OCI-LY7 (cell line): ENCODE measurements around the gene SIRPA. TPM values are rescaled to one million over a fixed set of nuclear protein-coding genes. Genes with fewer than 3 reads are reported as not detected.

Experiments
- BruUV-seq: library from RNA; stranded (reverse); fragments of 400-500 nt; replicated peaks from 2 replicates; lab custom pipeline; 2021; lab: Mats Ljungman, UMichigan
- CTCF ChIA-PET: fragments of 300-600 bp; sonication (Branson Sonifier 250); formaldehyde crosslinking; loops from one replicate; lab custom pipeline; 2022; ENCODE audit warnings: antibody characterized with exemption; ENCODE audit not compliant: unreplicated experiment; lab: Charles Lee
- POLR2A ChIA-PET: fragments of 300-600 bp; sonication (Branson Sonifier 250); formaldehyde crosslinking; loops from one replicate; lab custom pipeline; 2022; ENCODE audit warnings: antibody characterized with exemption; lab: Charles Lee
- DNase-seq: peaks from one replicate; pipeline ENCODE4 v3.0.0-alpha.2; 2015; ENCODE audit warnings: low spot score
- H2AFZ ChIP-seq: fragments of 200-600 bp; sonication (generic), shearing (Covaris generic); 2 replicates; pipeline ENCODE4 v1.6.1; 2014; ENCODE audit warnings: mild to moderate bottlenecking, antibody characterized with exemption, low read length, moderate library complexity
- H3K27ac ChIP-seq: fragments of 200-600 bp; sonication (generic); 2 replicates; pipeline ENCODE4 v1.5.1; 2014; ENCODE audit warnings: mixed run types, low read depth, mild to moderate bottlenecking, moderate library complexity, low read length, inconsistent platforms; ENCODE audit not compliant: poor library complexity, severe bottlenecking
- H3K36me3 ChIP-seq: fragments of 200-600 bp; sonication (generic); 2 replicates; pipeline ENCODE4 v1.6.1; 2014; ENCODE audit warnings: mild to moderate bottlenecking, antibody characterized with exemption, low read length, moderate library complexity, mixed read lengths; ENCODE audit not compliant: insufficient read depth
- H3K4me1 ChIP-seq: fragments of 200-600 bp; sonication (generic); 2 replicates; pipeline ENCODE4 v1.5.1; 2014; ENCODE audit warnings: mild to moderate bottlenecking, low read length; ENCODE audit not compliant: insufficient read depth, poor library complexity, severe bottlenecking
- H3K4me2 ChIP-seq: fragments of 200-600 bp; sonication (generic); 2 replicates; pipeline ENCODE4 v1.6.1; 2014; ENCODE audit warnings: mild to moderate bottlenecking, low read length
- H3K4me3 ChIP-seq: fragments of 200-600 bp; sonication (generic); 2 replicates; pipeline ENCODE4 v1.5.1; 2014; ENCODE audit warnings: mild to moderate bottlenecking, low read depth, low read length; ENCODE audit not compliant: poor library complexity, severe bottlenecking
- H3K79me2 ChIP-seq: fragments of 200-600 bp; sonication (generic); 2 replicates; pipeline ENCODE4 v1.6.1; 2016; ENCODE audit warnings: low read depth, mild to moderate bottlenecking, low read length, moderate library complexity, mixed read lengths; ENCODE audit not compliant: insufficient read depth
- H3K9me2 ChIP-seq: fragments of 200-600 bp; sonication (generic); 2 replicates; pipeline ENCODE4 v1.6.1; 2016; ENCODE audit warnings: mild to moderate bottlenecking, low read length, mixed read lengths; ENCODE audit not compliant: insufficient read depth
- H3K9me3 ChIP-seq: fragments of 200-600 bp; sonication (generic); 2 replicates; pipeline ENCODE4 v1.6.1; 2014; ENCODE audit warnings: mild to moderate bottlenecking, mixed run types, low read length, mixed read lengths
- H4K20me1 ChIP-seq: fragments of 200-600 bp; sonication (generic); 2 replicates; pipeline ENCODE4 v1.6.1; 2014; ENCODE audit warnings: mild to moderate bottlenecking, antibody characterized with exemption, low read length, moderate library complexity, mixed read lengths; ENCODE audit not compliant: insufficient read depth
- EZH2phosphoT487 ChIP-seq: fragments of 200-600 bp; sonication (generic); IDR thresholded peaks from 2 replicates; pipeline ENCODE4 v1.6.1; 2018; ENCODE audit warnings: low read depth, borderline replicate concordance, mild to moderate bottlenecking, mixed run types, antibody characterized with exemption, low read length, moderate library complexity, mixed read lengths
- intact Hi-C: fragments of 100-400 bp; cut with micrococcal nuclease; formaldehyde crosslinking; loops from one replicate; pipeline ENCODE4 v1.10.0; 2022; ENCODE audit not compliant: unreplicated experiment
- total RNA-seq, 2 experiments: library from RNA; depleted of rRNA in 1 of 2; stranded (reverse); fragments of >200 nt in 1 of 2; shearing (Covaris generic) in 1 of 2; gene quantifications; 2 replicates each; pipeline ENCODE4 v1.2.3, GENCODE V29; 2014 to 2022
- TF ChIP-seq, protein P1 (sequence below): fragments of 200-600 bp; sonication (generic); conservative IDR thresholded peaks from 2 replicates; pipeline ENCODE4 v1.5.1; 2014; ENCODE audit warnings: mild to moderate bottlenecking, antibody characterized with exemption, low read length, moderate library complexity, mixed read lengths

SIRPA gene
- total RNA-seq, 2 experiments from 2014 or later, result not detected

DNA sequence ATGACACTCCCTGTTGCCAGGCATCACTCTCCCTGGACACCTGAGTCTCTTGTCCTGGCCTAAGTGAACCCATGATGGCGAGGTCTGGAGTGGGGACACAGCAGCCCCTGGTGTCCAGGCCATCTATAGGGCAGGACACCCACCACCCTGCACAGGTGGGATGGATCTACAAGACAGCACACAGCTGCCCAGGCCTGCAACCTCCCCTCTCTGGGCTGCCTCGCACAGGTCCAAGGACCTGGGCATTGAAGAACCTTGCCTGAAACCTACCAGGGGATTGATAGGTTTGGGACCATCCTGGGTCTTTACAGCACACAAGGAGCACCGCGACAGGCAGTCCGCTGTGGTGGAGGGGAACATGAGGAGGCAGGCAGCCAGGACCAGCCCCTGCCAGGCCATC, 87.5 kb downstream of the SIRPA start:
- H2AFZ ChIP-seq, result no peak overlapping the region
- ChIA-PET POLR2A (no interaction called here), CTCF (no interaction called here)
- H3K4me2 ChIP-seq, result no peak overlapping the region
- no peak overlapping the region for H3K4me3 ChIP-seq
- H3K27ac ChIP-seq, result no peak overlapping the region
- no peak for TF ChIP-seq EZH2phosphoT487
- TF ChIP-seq, protein P1, sequence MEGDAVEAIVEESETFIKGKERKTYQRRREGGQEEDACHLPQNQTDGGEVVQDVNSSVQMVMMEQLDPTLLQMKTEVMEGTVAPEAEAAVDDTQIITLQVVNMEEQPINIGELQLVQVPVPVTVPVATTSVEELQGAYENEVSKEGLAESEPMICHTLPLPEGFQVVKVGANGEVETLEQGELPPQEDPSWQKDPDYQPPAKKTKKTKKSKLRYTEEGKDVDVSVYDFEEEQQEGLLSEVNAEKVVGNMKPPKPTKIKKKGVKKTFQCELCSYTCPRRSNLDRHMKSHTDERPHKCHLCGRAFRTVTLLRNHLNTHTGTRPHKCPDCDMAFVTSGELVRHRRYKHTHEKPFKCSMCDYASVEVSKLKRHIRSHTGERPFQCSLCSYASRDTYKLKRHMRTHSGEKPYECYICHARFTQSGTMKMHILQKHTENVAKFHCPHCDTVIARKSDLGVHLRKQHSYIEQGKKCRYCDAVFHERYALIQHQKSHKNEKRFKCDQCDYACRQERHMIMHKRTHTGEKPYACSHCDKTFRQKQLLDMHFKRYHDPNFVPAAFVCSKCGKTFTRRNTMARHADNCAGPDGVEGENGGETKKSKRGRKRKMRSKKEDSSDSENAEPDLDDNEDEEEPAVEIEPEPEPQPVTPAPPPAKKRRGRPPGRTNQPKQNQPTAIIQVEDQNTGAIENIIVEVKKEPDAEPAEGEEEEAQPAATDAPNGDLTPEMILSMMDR, result no peak
- no peaks in the 10 kb centered on the region for H3K79me2 ChIP-seq
- BruUV-seq, result no TSS peak
- no peaks in the 10 kb centered on the region for H3K36me3 ChIP-seq
- intact Hi-C loops, result no loop called here
- no peaks in the 10 kb centered on the region for H4K20me1 ChIP-seq
- H3K4me1 ChIP-seq, result no peaks in the 10 kb centered on the region
- H3K9me2 ChIP-seq, result no peaks in the 10 kb centered on the region
- no peak for DNase-seq
- H3K9me3 ChIP-seq, result no peaks in the 10 kb centered on the region

DNA sequence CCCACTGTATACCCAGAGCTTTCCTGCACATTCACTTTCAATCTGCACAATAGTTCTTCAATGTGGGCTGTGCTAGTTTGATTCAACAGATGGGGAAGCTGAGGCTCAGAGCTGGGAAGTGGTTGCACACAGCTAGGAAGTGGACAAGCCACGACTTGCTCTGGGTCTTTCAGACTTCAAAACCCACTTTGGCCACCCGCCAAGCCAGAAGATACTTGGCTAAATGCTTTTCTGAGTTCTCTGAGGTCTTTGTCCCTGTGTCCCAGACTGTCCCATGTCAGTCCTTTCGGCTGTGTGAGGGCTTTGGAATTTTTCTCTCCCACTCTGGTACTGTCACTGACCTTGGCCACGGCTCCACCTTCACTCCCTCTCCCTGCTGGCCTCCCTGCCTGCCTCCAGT, 88.1 kb downstream of the SIRPA start:
- H3K4me2 ChIP-seq, result no peak overlapping the region
- CTCF ChIA-PET, result no interaction called here
- H3K9me2 ChIP-seq, result no peaks in the 10 kb centered on the region
- no peak overlapping the region for H2AFZ ChIP-seq
- no peaks in the 10 kb centered on the region for H3K79me2 ChIP-seq
- H3K4me3 ChIP-seq, result no peak overlapping the region
- H3K36me3 ChIP-seq, result no peaks in the 10 kb centered on the region
- H3K9me3 ChIP-seq, result no peaks in the 10 kb centered on the region
- DNase-seq, result no peak
- no TSS peak for BruUV-seq
- no peak for TF ChIP-seq EZH2phosphoT487
- TF ChIP-seq, protein P1, result no peak
- no peaks in the 10 kb centered on the region for H4K20me1 ChIP-seq
- intact Hi-C loops, result no loop called here
- H3K4me1 ChIP-seq, result no peaks in the 10 kb centered on the region
- H3K27ac ChIP-seq, result no peak overlapping the region
- POLR2A ChIA-PET, result no interaction called here

DNA sequence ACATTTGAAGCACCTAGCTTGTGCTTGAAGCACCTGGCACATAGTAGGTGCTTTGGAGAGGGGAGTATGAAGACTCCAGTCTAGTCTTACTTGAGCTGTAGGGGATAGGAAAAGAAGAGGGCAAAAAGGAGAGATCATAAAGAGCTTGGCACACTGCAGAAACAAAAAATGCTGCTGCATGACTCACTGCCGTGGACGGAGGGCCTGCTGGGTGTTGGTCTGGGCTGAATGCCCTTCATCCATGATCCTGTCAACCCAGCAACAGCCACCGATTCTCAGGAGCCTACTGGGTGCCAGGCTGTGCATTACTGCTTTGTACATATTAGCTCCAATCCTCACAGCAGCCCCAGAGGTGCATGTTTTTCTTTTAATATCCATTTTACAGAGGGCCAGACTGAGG, 92.6 kb downstream of the SIRPA start:
- DNase-seq, result no peak
- CTCF ChIA-PET, result no interaction called here
- BruUV-seq, result no TSS peak
- POLR2A ChIA-PET, result no interaction called here
- Histone ChIP-seq H4K20me1 (no peaks in the 10 kb centered on the region), H3K79me2 (no peaks in the 10 kb centered on the region), H3K27ac (no peak overlapping the region), H3K9me3 (no peaks in the 10 kb centered on the region), H3K9me2 (no peaks in the 10 kb centered on the region), H3K4me3 (no peak overlapping the region), H3K4me1 (no peaks in the 10 kb centered on the region), H3K4me2 (no peak overlapping the region), H2AFZ (no peak overlapping the region), H3K36me3 (no peaks in the 10 kb centered on the region)
- intact Hi-C loops, result no loop called here
- TF ChIP-seq, protein P1, result no peak
- no peak for TF ChIP-seq EZH2phosphoT487

Other genes with a start within 250 kb of the SIRPA start
- not detected in 2 replicates for gene SIRPG, start 237.6 kb upstream of the SIRPA start, total RNA-seq (2014; rRNA removed; shearing (Covaris generic))
- not detected in 2 replicates for gene SIRPG, start 237.6 kb upstream of the SIRPA start, total RNA-seq (2022)
- not detected in 2 replicates for gene PDYN, start 98.7 kb downstream of the SIRPA start, total RNA-seq (2014; rRNA removed; shearing (Covaris generic))
- not detected in 2 replicates for gene PDYN, start 98.7 kb downstream of the SIRPA start, total RNA-seq (2022)
- gene STK35, start 206.4 kb downstream of the SIRPA start, total RNA-seq (2014; rRNA removed; shearing (Covaris generic)), result 18.7 and 22.3 TPM in 2 replicates
- gene STK35, start 206.4 kb downstream of the SIRPA start, total RNA-seq (2022), result 21.4 and 24.1 TPM in 2 replicates